22Rv1 (cell line): ENCODE measurements around the gene RFFL.

Experiments
- CTCF ChIP-seq: fragments of 450-650 bp; IDR thresholded peaks from 2 replicates; pipeline ENCODE4 v1.5.1; 2017; ENCODE audit warnings: mild to moderate bottlenecking
- ZFX ChIP-seq: fragments of 450-650 bp; IDR thresholded peaks from 2 replicates; pipeline ENCODE4 v1.6.1; 2017; ENCODE audit warnings: antibody characterized with exemption, borderline replicate concordance

- TF ChIP-seq CTCF (no peak), ZFX (no peak)
Measured at GRCh38 chr17:35048685-35049379, 14.7 kb downstream of the RFFL start.
